ENCODE data around the gene LIMD2. TPM values are rescaled to one million over a fixed set of nuclear protein-coding genes. Genes with fewer than 3 reads are reported as not detected.

Gene LIMD2
- total RNA-seq, 2 donors from 2014 or later, result 2.7 to 5.6 TPM

- Histone ChIP-seq H3K27ac (no peak overlapping the region), H3K4me3 (no peak overlapping the region), H3K36me3 (peaks cover 35% of the 10 kb centered on the region), H3K9me3 (no peaks in the 10 kb centered on the region), H3K4me1 (peaks cover 0 to 24% of the 10 kb centered on the region in 2 donors), H3K27me3 (no peaks in the 10 kb centered on the region)
- DNase-seq (ENCODE audit: low spot score), result no peak
- TF ChIP-seq, protein P1, sequence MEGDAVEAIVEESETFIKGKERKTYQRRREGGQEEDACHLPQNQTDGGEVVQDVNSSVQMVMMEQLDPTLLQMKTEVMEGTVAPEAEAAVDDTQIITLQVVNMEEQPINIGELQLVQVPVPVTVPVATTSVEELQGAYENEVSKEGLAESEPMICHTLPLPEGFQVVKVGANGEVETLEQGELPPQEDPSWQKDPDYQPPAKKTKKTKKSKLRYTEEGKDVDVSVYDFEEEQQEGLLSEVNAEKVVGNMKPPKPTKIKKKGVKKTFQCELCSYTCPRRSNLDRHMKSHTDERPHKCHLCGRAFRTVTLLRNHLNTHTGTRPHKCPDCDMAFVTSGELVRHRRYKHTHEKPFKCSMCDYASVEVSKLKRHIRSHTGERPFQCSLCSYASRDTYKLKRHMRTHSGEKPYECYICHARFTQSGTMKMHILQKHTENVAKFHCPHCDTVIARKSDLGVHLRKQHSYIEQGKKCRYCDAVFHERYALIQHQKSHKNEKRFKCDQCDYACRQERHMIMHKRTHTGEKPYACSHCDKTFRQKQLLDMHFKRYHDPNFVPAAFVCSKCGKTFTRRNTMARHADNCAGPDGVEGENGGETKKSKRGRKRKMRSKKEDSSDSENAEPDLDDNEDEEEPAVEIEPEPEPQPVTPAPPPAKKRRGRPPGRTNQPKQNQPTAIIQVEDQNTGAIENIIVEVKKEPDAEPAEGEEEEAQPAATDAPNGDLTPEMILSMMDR (IDR thresholded peaks at IDR 0.05), result no peak
Observed at GRCh38 chr17:63703556-63704258, 3.8 kb upstream of the LIMD2 start.

- Histone ChIP-seq H3K27ac (no peak overlapping the region), H3K4me3 (no peak overlapping the region), H3K36me3 (peaks cover 35% of the 10 kb centered on the region), H3K27me3 (no peaks in the 10 kb centered on the region), H3K9me3 (no peaks in the 10 kb centered on the region), H3K4me1 (peaks cover 0 to 30% of the 10 kb centered on the region in 2 donors)
- TF ChIP-seq, protein P1 (IDR thresholded peaks at IDR 0.05), result no peak
- DNase-seq (ENCODE audit: low spot score), result no peak
Observed at GRCh38 chr17:63703029-63703428, 3.1 kb upstream of the LIMD2 start.

- H3K27me3 ChIP-seq, result no peaks in the 10 kb centered on the region
- DNase-seq (ENCODE audit: low spot score), result no peak
- H3K4me1 ChIP-seq, result peaks cover 0 to 33% of the 10 kb centered on the region in 2 donors
- no peak overlapping the region for H3K4me3 ChIP-seq
- peaks cover 35% of the 10 kb centered on the region for H3K36me3 ChIP-seq
- no peaks in the 10 kb centered on the region for H3K9me3 ChIP-seq
- TF ChIP-seq, protein P1 (IDR thresholded peaks at IDR 0.05), result no peak
- no peak overlapping the region for H3K27ac ChIP-seq
Observed at GRCh38 chr17:63702721-63703015, 2.7 kb upstream of the LIMD2 start.

- H3K27me3 ChIP-seq, result no peaks in the 10 kb centered on the region
- H3K4me1 ChIP-seq, result peaks cover 0 to 39% of the 10 kb centered on the region in 2 donors
- TF ChIP-seq, protein P1 (IDR thresholded peaks at IDR 0.05), result no peak
- H3K36me3 ChIP-seq, result peaks cover 31% of the 10 kb centered on the region
- no peaks in the 10 kb centered on the region for H3K9me3 ChIP-seq
- no peak overlapping the region for H3K27ac ChIP-seq
- no peak for DNase-seq (ENCODE audit: low spot score)
- H3K4me3 ChIP-seq, result no peak overlapping the region
Observed at GRCh38 chr17:63701868-63702720, 2.2 kb upstream of the LIMD2 start.

- TF ChIP-seq, protein P1 (IDR thresholded peaks at IDR 0.05), result no peak
- H3K9me3 ChIP-seq, result no peaks in the 10 kb centered on the region
- no peak for DNase-seq (ENCODE audit: low spot score)
- H3K4me3 ChIP-seq, result peak overlapping the region in 1 of 2 donors; percentile 72
- H3K4me1 ChIP-seq, result peaks cover 0 to 39% of the 10 kb centered on the region in 2 donors
- H3K27me3 ChIP-seq, result no peaks in the 10 kb centered on the region
- peak overlapping the region; percentile 73 to 77 for H3K27ac ChIP-seq
- H3K36me3 ChIP-seq, result peaks cover 27% of the 10 kb centered on the region
Observed at GRCh38 chr17:63701456-63701820, 1.5 kb upstream of the LIMD2 start.
